GM18873 (cell line): ENCODE results near the gene BRINP1.
"Not testable (repeated sequence)": the region's sequence is repeated elsewhere in the genome, so short reads cannot be mapped to it uniquely, and the experiment has no call there.

Experiments used
- ATAC-seq: cut with Tn5 transposase; IDR thresholded peaks from one replicate; pipeline ENCODE4 v1.9.1; 2021; ENCODE audit warnings: mild to moderate bottlenecking, moderate library complexity, moderate number of reproducible peaks; ENCODE audit not compliant: unreplicated experiment, low FRiP score

BRINP1 gene

DNA sequence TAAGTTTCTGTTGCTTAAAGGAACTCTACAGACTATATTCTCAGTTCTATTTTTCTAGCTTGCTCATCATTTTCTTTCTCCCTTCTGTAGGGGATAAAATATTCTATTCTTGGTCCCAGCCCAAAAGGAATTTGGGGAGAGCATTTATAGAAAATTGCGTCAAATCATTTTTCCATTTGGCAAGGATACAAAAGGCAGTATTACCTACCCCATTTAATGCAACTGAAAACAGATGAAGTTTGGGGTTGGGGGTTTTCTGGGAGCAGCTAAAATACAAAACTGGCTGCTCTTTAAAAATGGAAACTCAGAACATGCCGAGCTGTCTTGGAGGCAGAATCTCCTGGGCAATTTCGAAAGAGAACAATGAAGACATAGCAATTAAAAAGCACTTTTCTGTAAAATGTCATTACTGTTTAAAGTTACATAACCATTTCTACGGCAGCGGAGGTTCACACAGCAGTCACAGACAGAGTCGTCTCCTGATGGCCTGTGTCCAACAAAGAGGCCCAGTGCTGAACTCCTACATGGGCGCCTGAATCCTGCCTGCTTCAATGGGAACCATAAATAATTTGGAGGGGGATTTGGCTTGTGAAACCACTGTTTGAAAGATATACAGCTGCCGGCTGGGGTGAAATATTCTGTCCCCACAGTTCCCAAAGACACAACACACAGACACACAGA is 152.4 kb downstream of the BRINP1 start:
- no peak for ATAC-seq

DNA sequence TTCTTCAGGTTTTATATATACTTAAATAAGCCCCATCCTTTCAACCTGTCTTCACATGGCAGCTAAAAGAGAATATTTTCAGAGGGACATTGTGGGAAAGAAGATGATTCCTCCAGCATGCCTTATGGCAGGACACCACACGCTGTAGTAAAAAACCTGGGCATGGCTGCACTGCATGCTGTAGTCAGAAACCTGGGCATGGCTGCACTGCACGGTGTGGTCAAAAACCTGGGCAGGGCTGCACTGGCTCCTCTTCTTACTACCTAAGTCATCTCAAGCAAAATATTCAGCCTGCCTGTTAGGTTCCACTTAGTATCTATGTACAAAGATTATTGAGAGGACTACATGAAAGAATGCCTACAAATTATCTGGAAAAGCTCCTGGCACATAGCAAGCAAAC is 153.6 kb downstream of the BRINP1 start:
- ATAC-seq, result no peak

DNA sequence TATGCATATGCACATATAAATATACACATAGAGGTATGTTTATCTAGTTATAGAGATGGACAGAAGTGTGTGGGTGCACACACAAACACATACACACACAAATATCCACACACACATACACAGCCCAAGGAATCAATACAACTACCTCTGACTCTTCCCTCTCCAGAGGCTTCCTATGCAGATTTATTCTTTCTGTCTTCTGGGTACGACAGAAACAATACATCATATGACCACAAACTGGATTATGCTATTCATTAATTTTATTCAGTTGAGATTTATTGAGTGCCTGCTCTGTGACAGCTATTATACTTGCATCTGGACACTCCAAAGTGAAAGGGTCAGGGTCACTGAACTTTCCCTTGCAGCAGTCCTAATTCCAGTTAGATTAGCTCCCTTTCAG is 155.8 kb downstream of the BRINP1 start:
- ATAC-seq, result no peak

DNA sequence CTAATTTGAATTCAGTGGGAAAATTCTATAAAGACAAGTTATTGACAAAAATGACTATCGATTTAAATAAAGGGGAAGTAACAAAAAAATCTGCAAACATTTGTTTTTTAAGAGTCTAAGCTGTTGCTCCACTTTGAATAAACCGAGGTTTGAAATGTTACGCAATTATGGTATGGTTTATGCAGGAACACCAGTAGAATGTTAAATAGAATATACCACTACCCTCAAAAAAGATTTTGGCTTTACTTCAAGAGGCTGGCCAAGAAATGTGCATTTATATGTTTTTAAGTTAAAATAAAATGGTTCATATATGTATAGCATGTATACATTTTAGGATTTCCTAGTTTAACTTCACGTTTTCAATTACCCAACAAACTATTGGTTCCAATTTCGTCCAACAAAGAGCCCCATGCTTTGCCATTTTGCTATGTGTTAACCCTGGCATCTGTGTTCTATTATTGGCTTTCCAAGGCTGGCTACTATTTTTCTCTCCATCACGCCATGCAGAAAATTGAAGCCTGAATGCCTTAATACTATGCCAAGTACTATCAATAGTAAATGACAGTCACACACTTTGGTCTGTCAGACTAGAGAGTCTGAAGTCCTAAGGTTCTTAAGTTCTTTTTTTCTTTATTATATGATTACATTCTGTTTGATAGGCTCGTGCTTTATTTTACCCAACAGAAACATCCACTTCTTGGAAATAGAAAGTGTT is 171.2 kb downstream of the BRINP1 start:
- ATAC-seq, result no peak

DNA sequence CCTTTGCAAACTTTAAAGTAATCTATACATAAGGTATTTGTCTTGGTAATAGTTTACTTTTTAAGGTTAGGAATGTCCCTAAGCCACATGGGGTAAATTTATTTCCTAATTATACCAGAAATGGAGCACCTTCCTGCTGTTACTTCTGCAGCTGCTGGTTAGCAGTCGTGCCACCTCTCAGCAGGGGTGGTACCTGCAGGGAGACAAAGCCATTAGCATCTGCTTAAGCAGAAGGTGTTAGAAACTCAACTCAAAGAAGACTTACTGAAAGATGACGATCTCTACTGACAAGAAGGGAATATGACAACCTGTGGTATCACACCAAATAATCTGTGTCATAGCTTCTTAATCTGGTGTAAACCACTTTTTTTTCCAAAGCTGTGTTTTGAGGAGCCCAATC is 173.7 kb downstream of the BRINP1 start:
- ATAC-seq, result no peak

DNA sequence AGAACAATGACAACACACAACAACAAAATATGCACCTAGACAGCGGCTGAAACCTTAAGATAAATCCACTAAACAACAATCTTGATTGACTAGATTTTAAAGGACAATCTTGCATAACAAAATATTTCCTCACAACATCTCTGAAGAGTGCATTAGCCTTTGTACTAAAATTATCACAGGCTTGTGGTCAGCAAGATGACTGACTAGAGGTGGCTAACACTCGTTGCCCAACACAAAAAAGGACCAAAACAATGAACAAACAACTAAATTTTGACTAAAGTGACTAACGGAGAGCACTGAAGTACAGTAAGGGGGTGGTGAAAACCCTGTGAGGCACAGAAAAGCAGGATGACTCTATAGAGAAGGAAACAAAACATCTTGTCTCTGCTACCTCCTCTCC is 183.9 kb downstream of the BRINP1 start:
- no peak for ATAC-seq

DNA sequence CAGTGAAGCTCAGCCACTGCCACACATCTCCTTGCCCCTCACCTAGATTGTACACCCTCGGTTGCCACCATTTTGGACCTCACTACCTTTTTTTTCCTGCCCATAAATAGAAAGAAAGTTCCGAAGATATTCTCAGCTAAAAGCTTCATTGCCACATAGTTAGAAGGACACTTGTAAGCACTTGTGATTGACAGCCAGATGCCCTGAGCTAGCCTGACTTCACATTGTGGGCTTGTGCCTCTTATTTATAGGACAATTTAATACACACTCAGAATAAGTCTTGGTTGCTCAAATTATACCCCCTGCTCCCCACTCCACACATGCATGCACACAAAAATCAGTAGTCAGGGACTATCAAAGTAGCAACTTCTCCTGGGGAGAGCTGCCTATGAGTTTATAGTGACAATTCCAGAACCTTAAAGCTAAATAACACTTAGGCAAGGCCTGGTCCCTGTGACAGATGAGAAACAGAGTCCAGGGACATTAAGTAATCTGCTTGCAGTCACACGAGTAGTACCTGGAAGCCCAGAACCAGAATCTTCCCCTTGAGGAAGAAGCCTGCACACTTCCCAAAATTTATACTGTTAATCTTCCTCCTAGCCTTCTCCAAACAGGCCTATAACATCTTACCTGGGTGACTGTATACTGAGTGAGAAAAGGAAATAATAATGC is 184.8 kb downstream of the BRINP1 start:
- no peak for ATAC-seq

DNA sequence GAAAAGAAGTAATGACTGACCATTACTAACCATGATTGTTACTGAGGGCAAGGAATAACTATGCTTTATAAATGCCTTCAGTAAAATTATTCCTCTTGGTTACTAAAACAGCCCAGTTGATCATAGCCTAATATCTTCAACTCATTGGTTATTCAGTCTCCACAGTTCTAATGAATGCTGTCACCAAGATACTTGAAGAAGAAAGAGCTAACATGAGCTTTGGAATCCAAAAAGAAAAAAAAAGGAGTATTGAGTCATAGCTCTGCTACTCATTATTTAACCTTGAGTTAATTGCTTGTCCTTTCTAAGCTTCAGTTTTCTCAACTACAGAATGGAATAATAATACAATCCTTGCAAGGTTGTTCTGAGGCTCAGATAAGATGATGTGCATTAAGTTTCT is 187.7 kb downstream of the BRINP1 start:
- ATAC-seq, result no peak

DNA sequence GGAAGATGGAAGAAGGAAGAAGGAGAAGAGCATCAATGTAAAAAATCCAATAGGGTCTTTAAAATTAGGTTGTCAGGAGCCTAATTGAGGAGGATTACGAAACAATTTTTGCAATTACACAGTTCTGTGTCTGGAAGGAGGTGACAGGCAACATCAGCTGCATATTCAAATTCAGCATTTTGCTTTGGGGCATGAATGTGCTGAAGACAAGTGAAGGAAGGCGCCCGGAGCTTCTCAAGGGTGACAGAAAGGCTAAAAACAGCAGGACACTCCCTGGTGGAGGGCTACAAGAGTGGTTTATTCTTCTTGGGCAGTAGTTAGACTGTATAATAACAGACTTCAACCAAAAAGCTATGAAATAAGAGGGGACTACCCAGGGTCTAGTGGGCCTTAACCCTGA is 188.3 kb downstream of the BRINP1 start:
- no peak for ATAC-seq

DNA sequence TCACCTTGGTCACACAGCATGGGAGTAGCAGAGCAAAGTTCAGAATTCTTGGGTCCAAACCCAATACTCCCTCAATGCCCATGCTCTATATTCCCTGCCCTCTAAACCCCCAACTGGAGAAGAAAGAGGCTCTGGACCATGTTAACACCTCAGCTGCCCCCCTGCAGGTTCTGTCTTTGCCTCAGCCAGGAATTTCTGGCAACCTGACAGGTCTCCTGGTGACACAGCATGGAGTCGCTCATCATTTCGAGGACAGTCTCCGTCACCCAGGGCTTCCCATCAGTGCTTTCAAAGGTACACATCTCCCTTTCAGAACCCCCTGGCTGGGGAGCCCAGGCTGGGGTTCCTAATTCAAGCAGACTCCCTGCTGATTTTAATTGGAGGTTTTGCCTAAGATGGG is 189.5 kb downstream of the BRINP1 start:
- no peak for ATAC-seq

DNA sequence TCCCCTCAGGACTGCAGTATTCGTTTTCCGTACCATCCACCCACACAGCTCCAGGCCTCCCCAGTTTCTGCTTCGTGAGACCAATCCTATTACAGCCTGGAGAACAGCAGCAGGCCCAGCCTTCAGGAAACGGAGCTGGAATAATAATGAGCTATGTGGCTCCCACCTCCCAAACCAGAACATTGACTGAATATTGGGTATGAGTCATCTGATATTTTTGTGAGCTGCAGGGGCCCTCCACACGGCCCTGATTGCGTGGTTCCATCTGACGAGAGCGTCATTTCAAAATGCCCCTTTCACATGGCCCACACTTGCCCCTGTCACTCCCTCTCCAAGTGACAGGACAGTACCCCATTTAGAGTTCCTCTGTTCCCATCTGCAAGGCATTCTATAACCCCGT is 192.0 kb downstream of the BRINP1 start:
- ATAC-seq, result no peak

DNA sequence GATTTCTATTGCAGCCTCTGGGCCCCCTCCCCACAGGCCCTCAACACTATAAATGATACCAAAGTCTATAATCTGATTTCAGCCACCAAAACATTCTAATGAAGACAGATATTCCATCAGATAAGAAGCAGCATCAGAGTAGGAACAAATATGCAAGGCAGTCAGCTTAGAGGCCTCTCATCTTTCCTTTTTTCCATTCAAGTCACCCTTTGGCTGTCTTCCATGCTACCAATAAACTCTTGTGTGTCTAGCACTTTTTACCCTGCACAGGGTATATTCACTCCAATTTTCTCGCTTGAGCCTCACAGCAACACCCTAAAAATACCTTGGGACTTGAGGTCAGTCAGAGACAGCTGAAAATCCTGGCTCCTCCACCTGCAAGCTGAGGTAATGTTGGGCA is 193.7 kb downstream of the BRINP1 start:
- no peak for ATAC-seq

DNA sequence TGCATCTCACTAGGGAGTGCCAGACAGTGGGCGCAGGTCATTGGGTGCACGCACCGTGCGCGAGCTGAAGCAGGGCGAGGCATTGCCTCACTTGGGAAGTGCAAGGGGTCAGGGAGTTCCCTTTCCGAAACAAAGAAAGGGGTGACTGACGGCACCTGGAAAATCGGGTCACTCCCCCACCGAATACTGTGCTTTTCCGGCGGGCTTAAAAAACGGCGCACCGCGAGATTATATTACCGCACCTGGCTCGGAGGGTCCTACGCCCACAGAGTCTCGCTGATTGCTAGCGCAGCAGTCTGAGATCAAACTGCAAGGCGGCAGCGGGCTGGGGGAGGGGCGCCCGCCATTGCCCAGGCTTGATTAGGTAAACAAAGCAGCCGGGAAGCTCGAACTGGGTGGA is 200.0 kb downstream of the BRINP1 start:
- not testable (repeated sequence) for ATAC-seq

DNA sequence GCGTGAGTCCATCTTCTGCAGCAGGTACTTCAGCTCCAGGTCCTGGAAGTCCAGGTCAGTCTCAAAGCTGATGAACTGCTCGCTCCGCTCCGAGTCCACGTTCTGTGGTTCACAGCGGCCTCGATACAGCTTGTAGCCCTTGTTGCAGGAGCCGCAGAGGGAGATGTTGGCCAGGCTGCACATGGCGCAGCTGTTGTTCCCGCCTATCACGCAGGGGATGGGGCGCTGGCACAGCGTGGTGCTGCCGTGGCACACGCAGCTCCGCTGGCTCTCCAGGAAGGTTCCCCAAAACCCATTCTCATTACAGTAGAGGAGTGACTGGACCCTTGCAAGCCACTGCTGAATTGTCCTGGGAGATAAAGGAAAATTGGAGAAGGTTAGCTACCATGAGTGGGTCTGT is 201.4 kb downstream of the BRINP1 start:
- no peak for ATAC-seq

DNA sequence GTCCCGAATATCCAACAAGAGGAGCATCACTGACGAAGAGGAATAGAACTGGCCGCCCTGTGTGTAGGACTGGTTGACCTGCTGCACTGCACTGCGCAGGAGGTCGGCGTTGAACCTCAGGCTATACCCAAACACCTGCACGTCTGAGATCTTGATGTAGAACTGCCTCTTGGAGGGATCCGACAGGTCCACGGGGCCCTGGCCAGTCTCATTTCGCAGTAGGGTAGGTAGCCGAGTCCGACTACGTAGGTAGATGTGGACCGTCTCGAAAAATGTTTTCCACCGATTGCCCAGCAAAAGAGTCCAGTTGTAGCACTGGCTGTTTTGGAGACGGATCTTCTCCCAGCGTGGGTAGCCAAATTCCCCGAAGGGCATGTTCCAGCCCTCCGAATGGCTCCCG is 202.0 kb downstream of the BRINP1 start:
- no peak for ATAC-seq

DNA sequence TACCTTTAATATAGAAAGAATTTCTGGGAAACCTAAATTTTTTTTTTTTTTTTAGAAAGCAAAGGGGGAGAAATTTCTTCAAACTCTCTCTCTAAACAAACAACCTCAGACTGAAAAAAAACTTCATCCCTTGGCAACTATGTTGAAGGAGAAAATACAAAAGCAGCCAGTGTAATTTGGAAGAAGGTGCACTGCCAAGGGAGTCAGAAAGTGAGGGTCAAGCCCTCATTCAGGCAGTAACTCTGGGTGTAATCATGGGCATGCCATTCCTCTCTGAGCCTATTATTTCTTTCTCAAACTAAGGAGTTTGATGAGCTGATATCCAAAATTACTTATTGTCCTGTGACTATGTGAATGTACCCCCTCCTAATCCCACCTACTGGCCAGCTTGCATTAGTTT is 203.1 kb downstream of the BRINP1 start:
- ATAC-seq, result no peak

DNA sequence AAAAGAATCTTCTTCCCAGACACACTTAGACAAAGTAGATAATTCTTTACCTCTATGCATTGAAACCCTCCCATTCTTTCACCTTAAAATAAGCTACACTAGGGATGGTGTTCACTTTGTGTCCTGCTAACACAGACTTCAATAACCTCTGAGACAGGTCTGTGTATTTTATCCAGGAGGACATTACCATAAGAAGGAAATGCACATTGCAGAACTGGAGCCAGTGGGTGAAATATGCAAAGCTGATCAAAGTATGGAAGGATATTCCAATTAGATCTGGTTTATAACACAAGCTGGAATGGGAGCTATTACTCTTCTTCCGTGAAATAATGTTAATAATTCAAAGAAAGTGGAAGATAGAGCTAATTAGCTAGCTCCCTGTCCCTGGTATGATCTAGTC is 204.1 kb downstream of the BRINP1 start:
- ATAC-seq, result no peak

DNA sequence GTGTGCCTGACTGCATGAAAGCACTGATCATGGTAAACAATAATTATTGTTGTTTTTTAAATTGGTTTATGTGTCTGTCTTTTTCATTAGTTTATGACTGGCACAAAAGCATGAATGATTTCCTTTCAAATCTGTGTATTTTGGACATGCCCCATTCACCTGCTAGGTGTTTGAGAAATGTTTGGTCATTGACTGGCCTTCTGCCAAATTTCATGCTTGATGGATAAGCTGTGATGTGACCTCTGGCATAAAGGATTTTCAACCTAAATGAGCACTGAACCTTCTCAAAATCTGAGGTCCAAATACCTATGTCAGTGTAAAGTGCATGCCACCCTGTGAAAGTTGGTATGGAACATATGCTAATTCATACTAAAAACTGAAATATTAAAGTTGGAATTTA is 204.5 kb downstream of the BRINP1 start:
- ATAC-seq, result no peak

DNA sequence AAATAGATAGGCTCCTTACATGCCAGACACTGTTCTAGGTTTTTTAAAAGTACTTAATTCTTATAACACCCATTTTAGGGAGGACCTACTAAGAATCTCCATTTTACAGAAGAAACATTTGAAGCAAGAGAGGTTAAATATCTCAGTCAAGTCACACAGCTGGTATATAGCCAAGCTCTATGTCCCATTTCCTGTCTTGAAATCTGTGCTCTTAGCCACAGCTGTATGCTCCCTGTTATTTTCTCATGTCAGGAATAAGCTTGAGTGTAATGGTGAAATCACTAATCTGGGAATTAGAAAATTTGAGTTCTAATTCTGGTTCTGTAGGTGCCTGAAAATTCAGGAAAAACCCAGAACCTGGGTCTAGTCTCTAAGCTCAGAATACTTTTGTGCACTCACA is 208.7 kb downstream of the BRINP1 start:
- ATAC-seq, result no peak

DNA sequence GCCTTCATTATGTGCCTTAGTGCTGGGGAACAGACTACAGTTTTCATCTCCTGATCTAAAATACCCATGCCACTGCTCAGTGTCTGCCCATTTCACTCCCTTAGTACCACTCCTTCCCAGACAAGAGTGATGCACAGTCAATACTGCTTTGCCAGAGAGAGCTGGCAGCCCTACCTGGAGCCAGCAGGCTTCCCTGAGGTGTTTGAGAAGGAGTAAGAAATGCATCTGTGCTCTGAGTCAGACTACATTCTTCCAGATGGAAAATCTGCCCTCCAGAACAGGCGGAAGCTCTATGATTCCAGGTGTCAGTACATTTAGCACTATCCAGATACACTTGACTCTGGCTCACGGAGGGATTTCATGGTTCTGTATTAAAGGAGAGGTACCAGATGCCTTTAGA is 209.8 kb downstream of the BRINP1 start:
- no peak for ATAC-seq

DNA sequence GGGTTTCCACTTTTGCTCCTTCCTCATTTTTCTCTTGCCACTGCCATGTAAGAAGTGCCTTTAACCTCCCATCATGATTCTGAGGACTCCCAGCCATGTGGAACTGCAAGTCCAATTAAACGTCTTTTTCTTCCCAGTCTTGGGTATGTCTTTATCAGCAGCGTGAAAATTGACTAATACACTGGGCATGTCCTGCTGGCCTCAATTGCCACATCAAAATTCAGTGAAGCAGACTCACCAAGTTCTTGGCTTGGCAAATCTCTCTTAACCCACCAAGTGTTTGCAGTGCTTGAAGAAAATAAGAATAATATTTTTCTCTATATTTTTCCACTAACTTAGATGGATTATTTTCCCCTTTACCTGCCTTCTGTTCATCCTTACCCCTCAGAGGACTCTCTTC is 212.0 kb downstream of the BRINP1 start:
- ATAC-seq, result no peak

DNA sequence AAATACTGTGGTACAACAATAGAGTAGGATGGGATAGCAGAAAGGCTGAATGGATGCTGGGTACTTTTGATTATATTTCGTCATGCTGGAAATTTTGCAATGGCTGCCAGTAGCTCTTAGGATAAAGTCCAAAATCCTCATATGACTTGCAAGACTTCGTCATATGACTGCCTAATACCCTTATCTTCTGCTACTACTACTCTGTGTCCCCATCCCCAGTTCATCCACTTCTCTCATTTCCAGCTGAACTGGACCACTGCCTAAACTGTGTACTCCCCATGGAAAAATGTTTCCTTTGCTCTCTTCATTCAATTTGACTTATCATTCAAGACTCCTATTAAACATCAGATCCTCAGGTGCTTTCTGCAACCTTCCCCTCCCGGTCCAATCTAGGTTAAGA is 212.9 kb downstream of the BRINP1 start:
- no peak for ATAC-seq
